Measurements from ENCODE around the gene PTP4A2.

GRCh38 chr1:31961536-31961935, 23.4 kb upstream of the PTP4A2 start:
- no peak for TF ChIP-seq EZH2phosphoT487 (IDR thresholded peaks at IDR 0.05; ENCODE audit: borderline replicate concordance)
- TF ChIP-seq, protein P1, sequence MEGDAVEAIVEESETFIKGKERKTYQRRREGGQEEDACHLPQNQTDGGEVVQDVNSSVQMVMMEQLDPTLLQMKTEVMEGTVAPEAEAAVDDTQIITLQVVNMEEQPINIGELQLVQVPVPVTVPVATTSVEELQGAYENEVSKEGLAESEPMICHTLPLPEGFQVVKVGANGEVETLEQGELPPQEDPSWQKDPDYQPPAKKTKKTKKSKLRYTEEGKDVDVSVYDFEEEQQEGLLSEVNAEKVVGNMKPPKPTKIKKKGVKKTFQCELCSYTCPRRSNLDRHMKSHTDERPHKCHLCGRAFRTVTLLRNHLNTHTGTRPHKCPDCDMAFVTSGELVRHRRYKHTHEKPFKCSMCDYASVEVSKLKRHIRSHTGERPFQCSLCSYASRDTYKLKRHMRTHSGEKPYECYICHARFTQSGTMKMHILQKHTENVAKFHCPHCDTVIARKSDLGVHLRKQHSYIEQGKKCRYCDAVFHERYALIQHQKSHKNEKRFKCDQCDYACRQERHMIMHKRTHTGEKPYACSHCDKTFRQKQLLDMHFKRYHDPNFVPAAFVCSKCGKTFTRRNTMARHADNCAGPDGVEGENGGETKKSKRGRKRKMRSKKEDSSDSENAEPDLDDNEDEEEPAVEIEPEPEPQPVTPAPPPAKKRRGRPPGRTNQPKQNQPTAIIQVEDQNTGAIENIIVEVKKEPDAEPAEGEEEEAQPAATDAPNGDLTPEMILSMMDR (conservative IDR thresholded peaks at IDR 0.05; ENCODE audit: low read length), result no peak
